KOPT-K1 (cell line): ENCODE measurements around the gene NR5A1.

ENCODE experiments used
- H3K27ac ChIP-seq: fragments of 200-600 bp; sonication (generic); 2 replicates; pipeline ENCODE4 v1.5.1; 2016; ENCODE audit warnings: antibody characterized with exemption, mild to moderate bottlenecking, low read depth, low read length; ENCODE audit not compliant: poor library complexity, severe bottlenecking
- H3K36me3 ChIP-seq: fragments of 200-600 bp; sonication (generic); 2 replicates; pipeline ENCODE4 v1.5.1; 2017; ENCODE audit warnings: antibody characterized with exemption, mild to moderate bottlenecking, low read length, moderate library complexity; ENCODE audit not compliant: insufficient read depth
- H3K9me3 ChIP-seq: fragments of 200-600 bp; sonication (generic); 2 replicates; pipeline ENCODE4 v1.5.1; 2017; ENCODE audit warnings: antibody characterized with exemption, low read length, mild to moderate bottlenecking; ENCODE audit not compliant: insufficient read depth, poor library complexity, severe bottlenecking

NR5A1 gene

GRCh38 chr9:124496463-124496862 is 10.7 kb downstream of the NR5A1 start:
- no peaks in the 10 kb centered on the region for H3K36me3 ChIP-seq
- H3K27ac ChIP-seq, result peak overlapping the region; percentile 91

GRCh38 chr9:124496075-124496449 is 11.1 kb downstream of the NR5A1 start:
- Histone ChIP-seq H3K27ac (peak overlapping the region; percentile 91), H3K36me3 (no peaks in the 10 kb centered on the region), H3K9me3 (no peaks in the 10 kb centered on the region)

More at GRCh38 chr9:124496463-124496862, 10.7 kb downstream of the NR5A1 start:
- H3K9me3 ChIP-seq, result no peaks in the 10 kb centered on the region

GRCh38 chr9:124495126-124496074 is 11.8 kb downstream of the NR5A1 start:
- H3K9me3 ChIP-seq, result no peaks in the 10 kb centered on the region
- H3K36me3 ChIP-seq, result no peaks in the 10 kb centered on the region

GRCh38 chr9:124493794-124494479 is 13.3 kb downstream of the NR5A1 start:
- no peaks in the 10 kb centered on the region for H3K9me3 ChIP-seq
- no peaks in the 10 kb centered on the region for H3K36me3 ChIP-seq
- H3K27ac ChIP-seq, result peak overlapping the region; percentile 91

More at GRCh38 chr9:124495126-124496074, 11.8 kb downstream of the NR5A1 start:
- peak overlapping the region; percentile 91 for H3K27ac ChIP-seq

GRCh38 chr9:124493218-124493617 is 14.0 kb downstream of the NR5A1 start:
- peak overlapping the region; percentile 91 for H3K27ac ChIP-seq

GRCh38 chr9:124492818-124493217 is 14.4 kb downstream of the NR5A1 start:
- Histone ChIP-seq H3K9me3 (no peaks in the 10 kb centered on the region), H3K27ac (no peak overlapping the region), H3K36me3 (no peaks in the 10 kb centered on the region)

More at GRCh38 chr9:124493218-124493617, 14.0 kb downstream of the NR5A1 start:
- no peaks in the 10 kb centered on the region for H3K9me3 ChIP-seq
- H3K36me3 ChIP-seq, result no peaks in the 10 kb centered on the region

- Histone ChIP-seq H3K27ac (no peak overlapping the region), H3K36me3 (no peaks in the 10 kb centered on the region), H3K9me3 (no peaks in the 10 kb centered on the region)
Measured at GRCh38 chr9:124491049-124491975, 15.9 kb downstream of the NR5A1 start.

GRCh38 chr9:124490004-124490403 is 17.2 kb downstream of the NR5A1 start:
- Histone ChIP-seq H3K9me3 (no peaks in the 10 kb centered on the region), H3K27ac (no peak overlapping the region), H3K36me3 (no peaks in the 10 kb centered on the region)

- H3K9me3 ChIP-seq, result no peaks in the 10 kb centered on the region
- H3K27ac ChIP-seq, result no peak overlapping the region
- no peaks in the 10 kb centered on the region for H3K36me3 ChIP-seq
Measured at GRCh38 chr9:124489222-124489621, 18.0 kb downstream of the NR5A1 start.

GRCh38 chr9:124488641-124489210 is 18.5 kb downstream of the NR5A1 start:
- Histone ChIP-seq H3K36me3 (no peaks in the 10 kb centered on the region), H3K27ac (no peak overlapping the region), H3K9me3 (no peaks in the 10 kb centered on the region)

GRCh38 chr9:124487260-124488182 is 19.7 kb downstream of the NR5A1 start:
- Histone ChIP-seq H3K27ac (no peak overlapping the region), H3K9me3 (no peaks in the 10 kb centered on the region)

GRCh38 chr9:124486778-124487259 is 20.4 kb downstream of the NR5A1 start:
- H3K9me3 ChIP-seq, result no peaks in the 10 kb centered on the region
- no peaks in the 10 kb centered on the region for H3K36me3 ChIP-seq
- H3K27ac ChIP-seq, result no peak overlapping the region

More at GRCh38 chr9:124487260-124488182, 19.7 kb downstream of the NR5A1 start:
- H3K36me3 ChIP-seq, result no peaks in the 10 kb centered on the region

GRCh38 chr9:124485936-124486335 is 21.3 kb downstream of the NR5A1 start:
- no peaks in the 10 kb centered on the region for H3K36me3 ChIP-seq
- H3K9me3 ChIP-seq, result no peaks in the 10 kb centered on the region
- no peak overlapping the region for H3K27ac ChIP-seq
